Measurements from ENCODE around the gene MYZAP.

DNA sequence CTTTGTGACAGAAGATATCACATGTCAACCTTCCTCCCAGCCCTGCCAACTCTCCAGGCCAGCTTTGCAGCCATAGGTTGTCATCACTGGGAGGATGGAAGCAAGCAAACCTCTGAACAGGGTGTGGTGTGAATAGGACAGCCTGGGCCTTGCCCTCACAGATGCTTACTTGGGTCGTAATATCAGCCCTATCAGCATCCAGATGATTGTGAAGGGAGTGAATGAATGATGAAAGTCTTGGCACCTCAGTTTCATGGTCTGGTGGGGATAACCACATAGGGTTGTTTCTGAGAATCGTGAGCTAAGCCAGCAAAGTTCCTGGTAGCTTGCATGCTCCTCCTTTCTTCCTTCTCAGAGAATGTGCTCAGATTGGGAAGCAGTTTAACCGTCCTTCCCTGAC lies 59.7 kb downstream of the MYZAP start:
- TF ChIP-seq, protein P1, sequence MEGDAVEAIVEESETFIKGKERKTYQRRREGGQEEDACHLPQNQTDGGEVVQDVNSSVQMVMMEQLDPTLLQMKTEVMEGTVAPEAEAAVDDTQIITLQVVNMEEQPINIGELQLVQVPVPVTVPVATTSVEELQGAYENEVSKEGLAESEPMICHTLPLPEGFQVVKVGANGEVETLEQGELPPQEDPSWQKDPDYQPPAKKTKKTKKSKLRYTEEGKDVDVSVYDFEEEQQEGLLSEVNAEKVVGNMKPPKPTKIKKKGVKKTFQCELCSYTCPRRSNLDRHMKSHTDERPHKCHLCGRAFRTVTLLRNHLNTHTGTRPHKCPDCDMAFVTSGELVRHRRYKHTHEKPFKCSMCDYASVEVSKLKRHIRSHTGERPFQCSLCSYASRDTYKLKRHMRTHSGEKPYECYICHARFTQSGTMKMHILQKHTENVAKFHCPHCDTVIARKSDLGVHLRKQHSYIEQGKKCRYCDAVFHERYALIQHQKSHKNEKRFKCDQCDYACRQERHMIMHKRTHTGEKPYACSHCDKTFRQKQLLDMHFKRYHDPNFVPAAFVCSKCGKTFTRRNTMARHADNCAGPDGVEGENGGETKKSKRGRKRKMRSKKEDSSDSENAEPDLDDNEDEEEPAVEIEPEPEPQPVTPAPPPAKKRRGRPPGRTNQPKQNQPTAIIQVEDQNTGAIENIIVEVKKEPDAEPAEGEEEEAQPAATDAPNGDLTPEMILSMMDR (IDR thresholded peaks at IDR 0.05 in 2 of 3, conservative IDR thresholded peaks at IDR 0.05 in 1 of 3; ENCODE audit: control insufficient read depth in 2 of 3, extremely low read depth in 1 of 3, insufficient read depth in 1 of 3, low read depth in 3 of 3, low read length in 3 of 3) = no peak
- TF ChIP-seq MTA3 (IDR thresholded peaks at IDR 0.05; ENCODE audit: borderline replicate concordance, low read length) (no peak), JUND (IDR thresholded peaks at IDR 0.05; ENCODE audit: low read depth, low read length) (no peak), GATAD2B (conservative IDR thresholded peaks at IDR 0.05; ENCODE audit: low read depth) (no peak), POLR2AphosphoS5 (IDR thresholded peaks at IDR 0.05; ENCODE audit: low read length) (no peak), MXI1 (IDR thresholded peaks at IDR 0.05; ENCODE audit: low read depth, low read length) (no peak), POLR2A (IDR thresholded peaks at IDR 0.05; ENCODE audit: low read depth, low read length) (no peak), BACH1 (IDR thresholded peaks at IDR 0.05; ENCODE audit: borderline replicate concordance) (no peak), TAF1 (IDR thresholded peaks at IDR 0.05; ENCODE audit: borderline replicate concordance, low read depth, low read length) (no peak)
- TF ChIP-seq, protein P2, sequence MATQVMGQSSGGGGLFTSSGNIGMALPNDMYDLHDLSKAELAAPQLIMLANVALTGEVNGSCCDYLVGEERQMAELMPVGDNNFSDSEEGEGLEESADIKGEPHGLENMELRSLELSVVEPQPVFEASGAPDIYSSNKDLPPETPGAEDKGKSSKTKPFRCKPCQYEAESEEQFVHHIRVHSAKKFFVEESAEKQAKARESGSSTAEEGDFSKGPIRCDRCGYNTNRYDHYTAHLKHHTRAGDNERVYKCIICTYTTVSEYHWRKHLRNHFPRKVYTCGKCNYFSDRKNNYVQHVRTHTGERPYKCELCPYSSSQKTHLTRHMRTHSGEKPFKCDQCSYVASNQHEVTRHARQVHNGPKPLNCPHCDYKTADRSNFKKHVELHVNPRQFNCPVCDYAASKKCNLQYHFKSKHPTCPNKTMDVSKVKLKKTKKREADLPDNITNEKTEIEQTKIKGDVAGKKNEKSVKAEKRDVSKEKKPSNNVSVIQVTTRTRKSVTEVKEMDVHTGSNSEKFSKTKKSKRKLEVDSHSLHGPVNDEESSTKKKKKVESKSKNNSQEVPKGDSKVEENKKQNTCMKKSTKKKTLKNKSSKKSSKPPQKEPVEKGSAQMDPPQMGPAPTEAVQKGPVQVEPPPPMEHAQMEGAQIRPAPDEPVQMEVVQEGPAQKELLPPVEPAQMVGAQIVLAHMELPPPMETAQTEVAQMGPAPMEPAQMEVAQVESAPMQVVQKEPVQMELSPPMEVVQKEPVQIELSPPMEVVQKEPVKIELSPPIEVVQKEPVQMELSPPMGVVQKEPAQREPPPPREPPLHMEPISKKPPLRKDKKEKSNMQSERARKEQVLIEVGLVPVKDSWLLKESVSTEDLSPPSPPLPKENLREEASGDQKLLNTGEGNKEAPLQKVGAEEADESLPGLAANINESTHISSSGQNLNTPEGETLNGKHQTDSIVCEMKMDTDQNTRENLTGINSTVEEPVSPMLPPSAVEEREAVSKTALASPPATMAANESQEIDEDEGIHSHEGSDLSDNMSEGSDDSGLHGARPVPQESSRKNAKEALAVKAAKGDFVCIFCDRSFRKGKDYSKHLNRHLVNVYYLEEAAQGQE (IDR thresholded peaks at IDR 0.05; ENCODE audit: low read depth, low read length) = no peak
- TF ChIP-seq, protein P3, sequence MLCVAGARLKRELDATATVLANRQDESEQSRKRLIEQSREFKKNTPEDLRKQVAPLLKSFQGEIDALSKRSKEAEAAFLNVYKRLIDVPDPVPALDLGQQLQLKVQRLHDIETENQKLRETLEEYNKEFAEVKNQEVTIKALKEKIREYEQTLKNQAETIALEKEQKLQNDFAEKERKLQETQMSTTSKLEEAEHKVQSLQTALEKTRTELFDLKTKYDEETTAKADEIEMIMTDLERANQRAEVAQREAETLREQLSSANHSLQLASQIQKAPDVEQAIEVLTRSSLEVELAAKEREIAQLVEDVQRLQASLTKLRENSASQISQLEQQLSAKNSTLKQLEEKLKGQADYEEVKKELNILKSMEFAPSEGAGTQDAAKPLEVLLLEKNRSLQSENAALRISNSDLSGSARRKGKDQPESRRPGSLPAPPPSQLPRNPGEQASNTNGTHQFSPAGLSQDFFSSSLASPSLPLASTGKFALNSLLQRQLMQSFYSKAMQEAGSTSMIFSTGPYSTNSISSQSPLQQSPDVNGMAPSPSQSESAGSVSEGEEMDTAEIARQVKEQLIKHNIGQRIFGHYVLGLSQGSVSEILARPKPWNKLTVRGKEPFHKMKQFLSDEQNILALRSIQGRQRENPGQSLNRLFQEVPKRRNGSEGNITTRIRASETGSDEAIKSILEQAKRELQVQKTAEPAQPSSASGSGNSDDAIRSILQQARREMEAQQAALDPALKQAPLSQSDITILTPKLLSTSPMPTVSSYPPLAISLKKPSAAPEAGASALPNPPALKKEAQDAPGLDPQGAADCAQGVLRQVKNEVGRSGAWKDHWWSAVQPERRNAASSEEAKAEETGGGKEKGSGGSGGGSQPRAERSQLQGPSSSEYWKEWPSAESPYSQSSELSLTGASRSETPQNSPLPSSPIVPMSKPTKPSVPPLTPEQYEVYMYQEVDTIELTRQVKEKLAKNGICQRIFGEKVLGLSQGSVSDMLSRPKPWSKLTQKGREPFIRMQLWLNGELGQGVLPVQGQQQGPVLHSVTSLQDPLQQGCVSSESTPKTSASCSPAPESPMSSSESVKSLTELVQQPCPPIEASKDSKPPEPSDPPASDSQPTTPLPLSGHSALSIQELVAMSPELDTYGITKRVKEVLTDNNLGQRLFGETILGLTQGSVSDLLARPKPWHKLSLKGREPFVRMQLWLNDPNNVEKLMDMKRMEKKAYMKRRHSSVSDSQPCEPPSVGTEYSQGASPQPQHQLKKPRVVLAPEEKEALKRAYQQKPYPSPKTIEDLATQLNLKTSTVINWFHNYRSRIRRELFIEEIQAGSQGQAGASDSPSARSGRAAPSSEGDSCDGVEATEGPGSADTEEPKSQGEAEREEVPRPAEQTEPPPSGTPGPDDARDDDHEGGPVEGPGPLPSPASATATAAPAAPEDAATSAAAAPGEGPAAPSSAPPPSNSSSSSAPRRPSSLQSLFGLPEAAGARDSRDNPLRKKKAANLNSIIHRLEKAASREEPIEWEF (IDR thresholded peaks at IDR 0.05; ENCODE audit: insufficient replicate concordance, low read depth, low read length) = no peak

All from GM12878 (cell line).